A204.1 (cell line): ENCODE measurements around the gene FAM72B.
"Not testable (repeated sequence)": the region's sequence is repeated elsewhere in the genome, so short reads cannot be mapped to it uniquely, and the experiment has no call there.

ENCODE experiments used
- FAIRE-seq: peaks from 2 replicates; lab custom pipeline; 2012; peaks lifted over from hg19 to GRCh38; lab: Jason Lieb, UNC

FAM72B gene

DNA sequence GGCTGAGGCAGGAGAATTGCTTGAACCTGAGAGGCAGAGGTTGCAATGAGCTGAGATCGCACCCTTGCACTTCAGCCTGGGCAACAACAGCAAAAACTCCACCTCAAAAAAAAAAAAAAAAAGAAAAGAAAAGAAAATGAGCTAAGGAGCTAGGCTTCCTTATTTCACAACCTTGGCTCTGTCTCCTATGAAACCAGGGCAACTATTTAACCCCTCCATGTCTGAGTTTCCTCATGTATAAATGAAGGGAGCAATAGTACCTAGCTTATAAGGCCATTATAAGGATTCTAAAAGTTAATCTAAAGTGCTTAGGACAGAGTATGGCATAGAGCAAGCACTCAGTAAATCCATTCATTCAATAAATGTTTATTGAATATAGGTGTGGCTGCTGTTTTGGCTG lies 32.8 kb downstream of the FAM72B start:
- FAIRE-seq = not testable (repeated sequence)

DNA sequence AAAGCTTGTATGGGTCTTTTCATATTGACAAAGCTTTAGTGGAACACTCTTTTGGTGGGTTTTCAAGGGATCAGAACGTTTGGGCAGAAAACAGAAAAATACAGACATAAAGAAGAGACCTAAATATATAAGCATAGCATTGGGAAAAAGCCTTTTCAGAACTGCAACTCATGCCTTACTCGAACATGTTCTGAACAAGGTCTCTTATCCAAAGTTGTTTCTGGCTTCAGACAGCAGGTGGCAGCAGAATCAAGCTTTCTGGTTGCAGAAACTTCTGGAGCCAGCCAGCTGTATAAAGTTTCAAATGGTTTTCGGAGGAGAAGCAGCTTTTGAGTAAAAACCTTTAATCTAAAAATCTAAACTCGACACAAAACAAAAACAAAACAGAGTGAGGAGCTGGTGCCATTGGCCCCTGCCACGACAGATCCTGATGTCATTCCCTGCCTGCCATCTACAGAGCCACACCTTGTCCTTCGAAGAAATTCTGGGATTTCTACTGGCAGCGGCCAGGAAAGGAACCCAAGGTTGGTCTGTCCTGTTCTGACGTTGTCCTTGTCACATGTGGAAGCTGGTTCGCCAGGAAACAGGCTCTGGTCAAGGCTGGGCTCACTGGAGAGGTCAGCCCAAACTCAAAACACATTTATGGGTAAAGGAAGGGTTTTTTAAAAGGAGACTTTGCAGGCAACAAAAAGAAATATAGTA lies 35.5 kb downstream of the FAM72B start:
- not testable (repeated sequence) for FAIRE-seq

GRCh38 chr1:121140393-121140792 lies 43.7 kb downstream of the FAM72B start:
- not testable (repeated sequence) for FAIRE-seq

DNA sequence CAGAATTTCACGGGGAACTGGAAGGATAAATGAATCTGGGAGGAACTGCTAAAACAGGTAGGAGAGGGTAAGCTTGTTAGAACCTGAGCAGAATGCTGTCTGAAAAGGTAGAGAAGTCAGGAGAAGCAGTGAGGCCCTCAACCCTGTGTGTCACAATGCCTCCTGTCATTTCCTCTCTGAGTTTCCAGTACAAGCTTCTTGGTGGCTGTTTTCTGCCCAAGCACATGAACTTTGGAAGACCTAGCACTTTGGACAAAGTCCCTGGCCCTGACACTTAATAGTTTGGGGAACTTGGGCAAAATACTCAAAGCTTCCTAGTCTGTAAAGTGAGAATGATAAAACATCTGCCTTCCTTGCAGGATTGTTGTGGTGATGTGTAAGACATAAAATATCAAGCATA lies 52.6 kb downstream of the FAM72B start:
- FAIRE-seq = not testable (repeated sequence)

DNA sequence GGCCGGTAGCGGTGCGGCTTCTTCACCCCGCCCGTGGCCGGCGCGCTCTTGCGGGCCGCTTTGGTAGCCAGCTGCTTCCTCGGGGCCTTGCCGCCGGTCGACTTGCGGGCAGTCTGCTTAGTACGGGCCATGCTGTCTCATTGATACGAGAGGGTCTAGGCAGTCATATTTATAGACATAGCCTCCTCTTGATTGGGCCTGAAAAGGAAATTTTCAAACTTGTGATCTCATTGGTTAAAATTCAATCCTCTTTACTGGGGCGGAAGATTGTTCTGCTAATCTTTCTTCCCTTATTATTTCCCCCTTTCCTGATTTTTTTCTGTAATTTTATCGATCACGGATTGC lies 65.7 kb downstream of the FAM72B start:
- FAIRE-seq = not testable (repeated sequence)
